Measurements from ENCODE around the gene LRRC34.
A peak's percentile ranks its signal among the peaks of the same experiment; 100 is the strongest.

The LRRC34 gene

DNA sequence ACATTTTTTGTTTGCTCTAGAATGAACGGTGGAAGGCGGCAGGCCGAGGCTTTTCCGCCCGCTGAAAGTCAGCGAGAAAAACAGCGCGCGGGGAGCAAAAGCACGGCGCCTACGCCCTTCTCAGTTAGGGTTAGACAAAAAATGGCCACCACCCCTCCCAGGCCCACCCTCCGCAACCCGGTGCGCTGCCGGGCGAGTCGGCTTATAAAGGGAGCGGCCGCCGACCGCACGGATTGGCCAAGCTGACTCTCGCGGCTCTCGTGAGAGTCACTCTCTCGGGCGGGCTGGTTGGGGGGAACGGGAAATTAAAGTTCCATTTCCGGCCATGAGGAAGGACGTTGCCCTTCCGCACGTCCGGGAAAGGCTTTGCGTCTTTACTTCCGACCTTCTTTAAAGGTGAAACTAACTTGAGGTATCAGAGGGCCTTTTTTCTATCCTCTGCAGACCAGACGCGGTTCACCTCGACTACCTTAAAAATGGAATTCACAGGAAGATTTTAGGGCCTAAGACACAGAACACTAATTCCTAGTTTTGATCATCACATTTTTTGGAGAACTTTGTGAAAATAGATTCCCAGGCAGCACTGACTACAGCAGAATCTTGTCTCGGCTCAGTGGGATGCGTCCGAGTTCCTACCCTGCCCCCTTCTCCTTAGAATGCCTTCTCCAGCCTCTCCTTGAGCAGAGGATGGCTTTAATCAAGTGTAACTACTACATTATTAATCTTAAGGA lies 47.7 kb downstream of the LRRC34 start, which contains the start of gene TERC:
TERC (minus strand) TSS at position 179 of the 731 bp plus-strand sequence.
- Histone ChIP-seq H3K79me2 (no peaks in the 10 kb centered on the region), H3K4me3 (ENCODE audit: low read depth, low read length) (peak within 1 kb of the TSS; percentile 55), H2AFZ (peak within 1 kb of the TSS; percentile 71), H3K36me3 (ENCODE audit: control insufficient read depth, insufficient read depth, low read length) (no peaks in the 10 kb centered on the region), H3K27ac (peak within 1 kb of the TSS; percentile 80), H3K9me3 (ENCODE audit: control insufficient read depth, low read length) (no peaks in the 10 kb centered on the region), H3K4me2 (ENCODE audit: low read length) (peak within 1 kb of the TSS; percentile 18), H3K9ac (no peak within 1 kb of the TSS), H3K27me3 (ENCODE audit: control insufficient read depth, insufficient read depth, low read length) (no peaks in the 10 kb centered on the region), H3K4me1 (no peaks in the 10 kb centered on the region)
- TF ChIP-seq, protein P1, sequence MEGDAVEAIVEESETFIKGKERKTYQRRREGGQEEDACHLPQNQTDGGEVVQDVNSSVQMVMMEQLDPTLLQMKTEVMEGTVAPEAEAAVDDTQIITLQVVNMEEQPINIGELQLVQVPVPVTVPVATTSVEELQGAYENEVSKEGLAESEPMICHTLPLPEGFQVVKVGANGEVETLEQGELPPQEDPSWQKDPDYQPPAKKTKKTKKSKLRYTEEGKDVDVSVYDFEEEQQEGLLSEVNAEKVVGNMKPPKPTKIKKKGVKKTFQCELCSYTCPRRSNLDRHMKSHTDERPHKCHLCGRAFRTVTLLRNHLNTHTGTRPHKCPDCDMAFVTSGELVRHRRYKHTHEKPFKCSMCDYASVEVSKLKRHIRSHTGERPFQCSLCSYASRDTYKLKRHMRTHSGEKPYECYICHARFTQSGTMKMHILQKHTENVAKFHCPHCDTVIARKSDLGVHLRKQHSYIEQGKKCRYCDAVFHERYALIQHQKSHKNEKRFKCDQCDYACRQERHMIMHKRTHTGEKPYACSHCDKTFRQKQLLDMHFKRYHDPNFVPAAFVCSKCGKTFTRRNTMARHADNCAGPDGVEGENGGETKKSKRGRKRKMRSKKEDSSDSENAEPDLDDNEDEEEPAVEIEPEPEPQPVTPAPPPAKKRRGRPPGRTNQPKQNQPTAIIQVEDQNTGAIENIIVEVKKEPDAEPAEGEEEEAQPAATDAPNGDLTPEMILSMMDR (IDR thresholded peaks at IDR 0.05) = no peak

DNA sequence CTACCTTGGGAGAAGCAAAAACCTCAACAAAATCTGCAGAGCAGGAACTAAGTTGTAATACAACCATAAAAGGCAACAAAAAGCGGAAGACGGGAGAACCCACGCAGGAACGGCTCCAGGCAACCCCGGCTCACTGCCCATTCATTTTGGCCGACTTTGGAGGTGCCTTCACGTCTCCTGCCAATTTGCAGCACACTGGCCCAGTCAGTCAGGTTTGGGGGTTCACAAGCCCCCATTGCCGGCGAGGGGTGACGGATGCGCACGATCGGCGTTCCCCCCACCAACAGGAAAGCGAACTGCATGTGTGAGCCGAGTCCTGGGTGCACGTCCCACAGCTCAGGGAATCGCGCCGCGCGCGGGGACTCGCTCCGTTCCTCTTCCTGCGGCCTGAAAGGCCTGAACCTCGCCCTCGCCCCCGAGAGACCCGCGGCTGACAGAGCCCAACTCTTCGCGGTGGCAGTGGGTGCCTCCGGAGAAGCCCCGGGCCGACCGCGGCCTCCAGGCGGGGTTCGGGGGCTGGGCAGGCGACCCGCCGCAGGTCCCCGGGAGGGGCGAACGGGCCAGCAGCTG lies 48.3 kb downstream of the LRRC34 start:
- H3K4me2 ChIP-seq (ENCODE audit: low read length) = peak overlapping the region; percentile 18
- no peaks in the 10 kb centered on the region for H3K9me3 ChIP-seq (ENCODE audit: control insufficient read depth, low read length)
- H2AFZ ChIP-seq = peak overlapping the region; percentile 71
- peak overlapping the region; percentile 80 for H3K27ac ChIP-seq
- H3K4me3 ChIP-seq (ENCODE audit: low read depth, low read length) = peak overlapping the region; percentile 55
- H3K4me1 ChIP-seq = no peaks in the 10 kb centered on the region
- H3K27me3 ChIP-seq (ENCODE audit: control insufficient read depth, insufficient read depth, low read length) = no peaks in the 10 kb centered on the region
- H3K36me3 ChIP-seq (ENCODE audit: control insufficient read depth, insufficient read depth, low read length) = no peaks in the 10 kb centered on the region
- H3K9ac ChIP-seq = no peak overlapping the region
- H3K79me2 ChIP-seq = no peaks in the 10 kb centered on the region
- TF ChIP-seq, protein P1 (IDR thresholded peaks at IDR 0.05) = no peak

DNA sequence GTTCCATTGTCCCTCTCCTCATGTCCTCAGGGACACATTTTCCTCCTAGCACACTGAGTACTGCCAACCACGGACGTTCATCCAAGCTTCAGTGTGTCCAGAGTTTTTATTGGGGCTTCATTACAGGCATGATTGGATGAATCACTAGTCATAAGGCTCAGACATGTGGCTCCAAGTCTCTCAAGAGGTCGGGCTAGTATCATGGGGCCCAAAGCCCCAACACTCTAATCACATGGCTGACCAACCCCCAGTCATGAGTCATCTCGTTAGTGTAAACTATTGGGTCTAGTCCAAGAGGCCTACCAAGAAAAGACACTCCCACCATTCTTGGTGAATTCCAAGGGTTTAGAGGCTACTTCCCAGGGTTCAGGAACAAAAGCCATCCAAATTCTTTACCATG lies 52.2 kb downstream of the LRRC34 start:
- Histone ChIP-seq H3K36me3 (ENCODE audit: control insufficient read depth, insufficient read depth, low read length) (no peaks in the 10 kb centered on the region), H3K79me2 (no peaks in the 10 kb centered on the region), H2AFZ (no peak overlapping the region), H3K9ac (no peak overlapping the region), H3K27ac (no peak overlapping the region), H3K9me3 (ENCODE audit: control insufficient read depth, low read length) (no peaks in the 10 kb centered on the region), H3K27me3 (ENCODE audit: control insufficient read depth, insufficient read depth, low read length) (no peaks in the 10 kb centered on the region), H3K4me2 (ENCODE audit: low read length) (no peak overlapping the region), H3K4me1 (no peaks in the 10 kb centered on the region), H3K4me3 (ENCODE audit: low read depth, low read length) (no peak overlapping the region)
- TF ChIP-seq, protein P1 (IDR thresholded peaks at IDR 0.05) = no peak

DNA sequence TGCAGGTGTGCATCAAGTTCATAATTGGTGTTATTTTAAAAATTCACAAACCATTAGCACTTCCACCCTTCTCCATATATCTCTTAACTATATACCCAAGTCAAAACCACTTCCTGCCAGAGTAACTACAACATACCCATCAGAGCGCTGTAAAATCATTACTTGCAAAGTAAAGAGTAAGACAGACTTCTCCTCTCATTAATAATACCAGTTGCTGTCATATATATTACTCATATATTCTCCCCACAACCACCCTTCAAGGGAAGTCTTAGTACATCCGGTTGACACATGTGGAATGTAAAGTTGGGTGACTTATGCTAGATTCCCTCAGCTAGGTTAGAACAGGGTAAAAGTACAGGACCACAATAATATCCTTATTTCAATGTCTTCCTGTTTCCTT lies 53.4 kb downstream of the LRRC34 start:
- H3K36me3 ChIP-seq (ENCODE audit: control insufficient read depth, insufficient read depth, low read length) = no peaks in the 10 kb centered on the region
- H3K27ac ChIP-seq = no peak overlapping the region
- TF ChIP-seq, protein P1 (IDR thresholded peaks at IDR 0.05) = no peak

More for the DNA sequence above, 53.4 kb downstream of the LRRC34 start:
- no peak overlapping the region for H3K4me2 ChIP-seq (ENCODE audit: low read length)
- H3K27me3 ChIP-seq (ENCODE audit: control insufficient read depth, insufficient read depth, low read length) = no peaks in the 10 kb centered on the region
- H3K79me2 ChIP-seq = no peaks in the 10 kb centered on the region
- no peak overlapping the region for H3K9ac ChIP-seq
- no peak overlapping the region for H2AFZ ChIP-seq
- no peak overlapping the region for H3K4me3 ChIP-seq (ENCODE audit: low read depth, low read length)
- no peaks in the 10 kb centered on the region for H3K9me3 ChIP-seq (ENCODE audit: control insufficient read depth, low read length)
- H3K4me1 ChIP-seq = no peaks in the 10 kb centered on the region

Data from parathyroid adenoma (tissue), 2 donors.